Activated CD8-positive, alpha-beta T cell treated with anti-CD3 and anti-CD28 coated beads for 36 hours (primary cell): ENCODE data around the gene ARSA. TPM values are rescaled to one million over a fixed set of nuclear protein-coding genes. Genes with fewer than 3 reads are reported as not detected.
"Not testable (repeated sequence)": the region's sequence is repeated elsewhere in the genome, so short reads cannot be mapped to it uniquely, and the experiment has no call there.

ENCODE experiments used
- ATAC-seq: fragments of 200-7000 bp; cut with Tn5 transposase; one replicate; pipeline ENCODE4 v1.10.0; 2021; ENCODE audit warnings: mild to moderate bottlenecking, moderate library complexity
- CTCF ChIA-PET: fragments of 350-600 bp; sonication (Branson Sonifier 250); formaldehyde crosslinking; loops from one replicate; lab custom pipeline; 2021; ENCODE audit warnings: antibody characterized with exemption; lab: Charles Lee
- POLR2A ChIA-PET: fragments of 350-600 bp; sonication (Branson Sonifier 250); formaldehyde crosslinking; loops from one replicate; lab custom pipeline; 2021; ENCODE audit warnings: antibody characterized with exemption; lab: Charles Lee
- DNase-seq: peaks from one replicate; pipeline ENCODE4 v3.0.0-alpha.2; 2020
- H3K27ac Mint-ChIP-seq: one replicate; pipeline ENCODE4 v1.8.0; 2021; ENCODE audit warnings: mild to moderate bottlenecking, mixed read lengths
- H3K27me3 Mint-ChIP-seq: one replicate; pipeline ENCODE4 v1.8.0; 2021; ENCODE audit warnings: mixed read lengths
- H3K36me3 Mint-ChIP-seq: one replicate; pipeline ENCODE4 v1.8.0; 2021; ENCODE audit warnings: low read depth, mixed read lengths
- H3K4me1 Mint-ChIP-seq: one replicate; pipeline ENCODE4 v1.8.0; 2021; ENCODE audit warnings: low read depth, mixed read lengths
- H3K4me3 Mint-ChIP-seq: one replicate; pipeline ENCODE4 v1.8.0; 2021; ENCODE audit warnings: mild to moderate bottlenecking, moderate library complexity, mixed read lengths
- H3K9me3 Mint-ChIP-seq: one replicate; pipeline ENCODE4 v1.8.0; 2021; ENCODE audit warnings: mixed read lengths
- CTCF ChIP-seq: fragments of 200-600 bp; IDR thresholded peaks from one replicate; pipeline ENCODE4 v1.8.0; 2022; ENCODE audit warnings: antibody characterized with exemption, mild to moderate bottlenecking
- intact Hi-C: fragments of 100-400 bp; cut with micrococcal nuclease; formaldehyde crosslinking; loops from one replicate; pipeline ENCODE4 v1.10.0; 2022
- total RNA-seq, 2 experiments: library from RNA; stranded (reverse); gene quantifications; one replicate each; pipeline ENCODE4 v1.2.3, GENCODE V29; 2021

Gene ARSA
- total RNA-seq, 2 experiments from 2014 or later = 11.6 to 11.8 TPM

GRCh38 chr22:50620593-50621355 is 7.2 kb downstream of the ARSA start:
- Mint-ChIP-seq H3K27me3 (no peaks in the 10 kb centered on the region), H3K27ac (peak overlapping the region; percentile 99), H3K36me3 (peaks cover 2% of the 10 kb centered on the region), H3K4me1 (peaks cover 35% of the 10 kb centered on the region), H3K4me3 (peak overlapping the region; percentile 84), H3K9me3 (no peaks in the 10 kb centered on the region)
- intact Hi-C loops = loop anchor here (2.0 kb wide), 1 partner anchor 82 kb away; no protein-coding TSS in a partner anchor
- POLR2A ChIA-PET = interaction anchor here (0.6 to 3.3 kb wide), 24 partner anchors 9 to 294 kb away, joined by 3 to 34 read pairs (median 4); partner anchors contain the start of genes CHKB, DENND6B, KLHDC7B and LMF2
- DNase-seq (peak; percentile 96), ATAC-seq (peak; percentile 71)
- peak; percentile 53 for TF ChIP-seq CTCF
- CTCF ChIA-PET = interaction anchor here (0.7 to 4.6 kb wide), 41 partner anchors 8 to 379 kb away, joined by 3 to 67 read pairs (median 4); partner anchors contain the start of genes HDAC10, NCAPH2, SCO2 and SYCE3

- POLR2A ChIA-PET = interaction anchor here (0.6 to 1.2 kb wide), 2 partner anchors 75 to 418 kb away, joined by 4 to 5 read pairs; no protein-coding TSS in a partner anchor
- intact Hi-C loops, ATAC-seq, H3K27ac Mint-ChIP-seq, H3K4me1 Mint-ChIP-seq, H3K36me3 Mint-ChIP-seq, CTCF ChIA-PET, DNase-seq, H3K9me3 Mint-ChIP-seq, H3K4me3 Mint-ChIP-seq: not testable (repeated sequence)
- peaks cover 11% of the 10 kb centered on the region for H3K27me3 Mint-ChIP-seq
Measured at GRCh38 chr22:50614296-50614695, 13.7 kb downstream of the ARSA start.

GRCh38 chr22:50613291-50613981 is 14.5 kb downstream of the ARSA start:
- CTCF ChIA-PET = interaction anchor here (1.5 kb wide), 1 partner anchor 88 kb away, joined by 5 read pairs; the partner anchor contains the start of gene SCO2
- H3K4me3 Mint-ChIP-seq = no peak overlapping the region
- H3K27ac Mint-ChIP-seq = no peak overlapping the region
- no peak for TF ChIP-seq CTCF
- H3K9me3 Mint-ChIP-seq = no peaks in the 10 kb centered on the region
- intact Hi-C loops = no loop called here
- H3K36me3 Mint-ChIP-seq = no peaks in the 10 kb centered on the region
- POLR2A ChIA-PET = interaction anchor here (0.6 to 1.2 kb wide), 2 partner anchors 74 to 417 kb away, joined by 4 to 5 read pairs; no protein-coding TSS in a partner anchor
- peaks cover 2% of the 10 kb centered on the region for H3K4me1 Mint-ChIP-seq
- DNase-seq (no peak), ATAC-seq (no peak)
- H3K27me3 Mint-ChIP-seq = peaks cover 11% of the 10 kb centered on the region

- Mint-ChIP-seq H3K9me3 (no peaks in the 10 kb centered on the region), H3K27ac (no peak overlapping the region), H3K4me3 (no peak overlapping the region), H3K27me3 (peaks cover 14% of the 10 kb centered on the region), H3K4me1 (no peaks in the 10 kb centered on the region), H3K36me3 (no peaks in the 10 kb centered on the region)
- ChIA-PET POLR2A (interaction anchor here (0.9 kb wide), 1 partner anchor 87 kb away, joined by 3 read pairs; the partner anchor contains the start of gene SCO2), CTCF (interaction anchor here (1.0 to 1.5 kb wide), 2 partner anchors 9 to 87 kb away, joined by 5 to 7 read pairs; partner anchors contain the start of gene SCO2)
- intact Hi-C loops = no loop called here
- DNase-seq = peak; percentile 24
- no peak for TF ChIP-seq CTCF
- ATAC-seq = peak; percentile 89
Measured at GRCh38 chr22:50612528-50613221, 15.3 kb downstream of the ARSA start.

- no peaks in the 10 kb centered on the region for H3K9me3 Mint-ChIP-seq
- TF ChIP-seq CTCF = no peak
- CTCF ChIA-PET = interaction anchor here (1.0 to 1.5 kb wide), 2 partner anchors 9 to 86 kb away, joined by 5 to 7 read pairs; partner anchors contain the start of gene SCO2
- no peak overlapping the region for H3K27ac Mint-ChIP-seq
- no peaks in the 10 kb centered on the region for H3K36me3 Mint-ChIP-seq
- H3K4me1 Mint-ChIP-seq = no peaks in the 10 kb centered on the region
- POLR2A ChIA-PET = interaction anchor here (0.9 kb wide), 1 partner anchor 87 kb away, joined by 3 read pairs; the partner anchor contains the start of gene SCO2
- DNase-seq = no peak
- no peak for ATAC-seq
- intact Hi-C loops = no loop called here
- no peak overlapping the region for H3K4me3 Mint-ChIP-seq
- H3K27me3 Mint-ChIP-seq = peaks cover 14% of the 10 kb centered on the region
Measured at GRCh38 chr22:50612168-50612527, 15.8 kb downstream of the ARSA start.
